ENCODE data around the gene GJB3. TPM values are rescaled to one million over a fixed set of nuclear protein-coding genes. Genes with fewer than 3 reads are reported as not detected.

Gene GJB3
- total and polyA plus RNA-seq, 2 donors from 2014 or later, result 8.8 TPM; not detected in 1

DNA sequence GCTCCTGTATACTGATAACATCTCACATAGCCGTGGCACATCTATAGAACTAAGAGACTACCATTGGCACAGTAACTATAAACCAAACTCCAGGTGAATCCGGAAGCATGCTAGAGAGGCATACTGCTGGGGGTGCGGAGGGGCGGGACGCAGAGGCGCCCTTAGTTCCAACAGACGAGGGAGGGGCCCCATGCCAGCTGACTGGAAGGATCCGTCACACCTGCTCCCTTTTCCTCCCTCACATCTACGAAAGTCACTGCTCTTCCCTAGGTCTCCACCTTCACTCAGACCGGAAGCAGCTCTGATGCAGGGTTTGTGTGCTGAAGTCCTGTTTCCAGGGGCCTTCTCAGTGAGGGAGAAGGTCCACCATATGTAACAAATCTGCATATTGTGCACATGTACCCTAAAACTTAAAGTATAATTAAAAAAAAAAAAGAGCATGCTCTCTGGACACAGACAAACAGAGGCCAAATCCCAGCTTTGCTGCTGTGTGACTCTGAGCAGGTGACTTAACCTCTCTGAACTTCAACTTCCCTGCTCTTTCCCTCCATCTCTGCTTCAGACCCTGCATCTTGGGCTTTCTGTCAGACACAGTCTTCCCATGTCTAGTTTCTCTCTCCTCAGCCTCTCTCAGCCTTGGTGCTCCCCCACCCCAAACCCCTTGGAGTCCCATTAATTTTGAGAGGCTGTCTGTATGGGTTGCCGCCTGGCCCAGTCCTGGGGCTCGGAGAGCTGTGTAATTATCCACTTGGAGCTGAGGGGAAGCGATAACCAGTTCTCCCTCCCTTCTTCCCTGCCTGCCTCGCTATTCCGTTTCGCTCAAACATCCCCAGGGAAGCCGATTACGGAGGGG, 34.0 kb upstream of the GJB3 start:
- FAIRE-seq (no peak), DNase-seq (no peak)
- Histone ChIP-seq H3K27me3 (ENCODE audit: control insufficient read depth, insufficient read depth, low read length) (no peaks in the 10 kb centered on the region), H3K36me3 (ENCODE audit: control insufficient read depth in 2 of 3, insufficient read depth in 3 of 3, low read length in 3 of 3) (no peaks in the 10 kb centered on the region), H3K4me3 (ENCODE audit: low read length in 3 of 3) (no peak overlapping the region), H3K9ac (ENCODE audit: low read length in 3 of 3) (no peak overlapping the region), H3K4me1 (ENCODE audit: control insufficient read depth in 2 of 3, insufficient read depth in 2 of 3, low read depth in 1 of 3, low read length in 3 of 3) (peaks cover 0 to 3% (median 0%) of the 10 kb centered on the region in 3 donors), H3K27ac (ENCODE audit: low read depth in 2 of 2, low read length in 2 of 2) (no peak overlapping the region), H3K9me3 (ENCODE audit: control insufficient read depth in 2 of 3, insufficient read depth in 1 of 3, low read length in 3 of 3) (no peaks in the 10 kb centered on the region)
- intact Hi-C loops (cut with DNase I), result no loop called here
- no peak for TF ChIP-seq CTCF (IDR thresholded peaks at IDR 0.05; ENCODE audit: borderline replicate concordance, extremely low read depth, insufficient read depth)

DNA sequence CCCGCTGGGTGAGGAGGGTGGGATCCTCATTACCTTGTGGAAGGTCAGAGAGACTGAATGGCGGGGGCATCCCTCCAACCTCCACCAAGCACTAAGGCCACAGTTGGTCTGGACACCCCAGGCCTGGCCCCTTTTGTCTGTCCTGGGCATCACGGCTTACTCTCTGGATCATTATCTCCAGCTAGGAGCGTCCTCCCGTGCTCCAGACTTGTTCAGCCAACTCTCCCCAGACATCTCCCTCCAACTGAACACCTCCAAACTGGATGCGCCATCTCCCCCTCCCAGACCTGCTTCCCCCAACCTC, 33.4 kb upstream of the GJB3 start:
- H3K4me1 ChIP-seq (ENCODE audit: control insufficient read depth in 2 of 3, insufficient read depth in 2 of 3, low read depth in 1 of 3, low read length in 3 of 3), result no peaks in the 10 kb centered on the region
- H3K9me3 ChIP-seq (ENCODE audit: control insufficient read depth in 2 of 3, insufficient read depth in 1 of 3, low read length in 3 of 3), result no peaks in the 10 kb centered on the region
- no peaks in the 10 kb centered on the region for H3K27me3 ChIP-seq (ENCODE audit: control insufficient read depth, insufficient read depth, low read length)
- intact Hi-C loops (cut with DNase I), result no loop called here
- no peaks in the 10 kb centered on the region for H3K36me3 ChIP-seq (ENCODE audit: control insufficient read depth in 2 of 3, insufficient read depth in 3 of 3, low read length in 3 of 3)
- no peak overlapping the region for H3K9ac ChIP-seq (ENCODE audit: low read length in 3 of 3)
- DNase-seq (no peak), FAIRE-seq (no peak)
- no peak overlapping the region for H3K27ac ChIP-seq (ENCODE audit: low read depth in 2 of 2, low read length in 2 of 2)
- TF ChIP-seq CTCF (IDR thresholded peaks at IDR 0.05; ENCODE audit: borderline replicate concordance, extremely low read depth, insufficient read depth), result no peak
- H3K4me3 ChIP-seq (ENCODE audit: low read length in 3 of 3), result no peak overlapping the region

DNA sequence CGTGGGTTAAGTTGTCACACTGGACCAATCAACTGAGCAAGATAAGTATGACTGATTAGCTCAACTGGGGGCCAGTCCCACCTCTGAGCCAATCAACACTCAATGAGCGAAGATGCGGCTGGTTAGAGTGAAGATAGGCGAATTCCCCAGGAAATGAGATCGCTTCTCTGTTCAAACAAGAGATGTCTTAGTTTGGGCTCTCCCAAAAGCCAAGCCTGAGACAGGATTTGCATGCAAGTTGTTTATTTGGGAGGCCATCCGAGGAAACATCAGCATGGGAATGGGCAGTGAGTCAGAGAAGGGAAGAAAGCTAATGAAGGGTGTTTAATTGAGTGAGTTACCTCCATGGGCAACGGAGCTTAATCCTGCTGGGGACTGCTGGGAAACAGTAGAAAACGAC, 31.0 kb upstream of the GJB3 start:
- DNase-seq (peak in 1 of 5 donors; percentile 19), FAIRE-seq (no peak)
- Histone ChIP-seq H3K9ac (ENCODE audit: low read length in 3 of 3) (no peak overlapping the region), H3K9me3 (ENCODE audit: control insufficient read depth in 2 of 3, insufficient read depth in 1 of 3, low read length in 3 of 3) (no peaks in the 10 kb centered on the region), H3K4me3 (ENCODE audit: low read length in 3 of 3) (no peak overlapping the region), H3K36me3 (ENCODE audit: control insufficient read depth in 2 of 3, insufficient read depth in 3 of 3, low read length in 3 of 3) (no peaks in the 10 kb centered on the region), H3K4me1 (ENCODE audit: control insufficient read depth in 2 of 3, insufficient read depth in 2 of 3, low read depth in 1 of 3, low read length in 3 of 3) (no peaks in the 10 kb centered on the region), H3K27ac (ENCODE audit: low read depth in 2 of 2, low read length in 2 of 2) (no peak overlapping the region), H3K27me3 (ENCODE audit: control insufficient read depth, insufficient read depth, low read length) (no peaks in the 10 kb centered on the region)
- TF ChIP-seq CTCF (IDR thresholded peaks at IDR 0.05; ENCODE audit: borderline replicate concordance, extremely low read depth, insufficient read depth), result no peak
- intact Hi-C loops (cut with DNase I), result no loop called here

Measured in kidney (tissue), 14 donors.